ENCODE measurements around the gene DROSHA. TPM values are rescaled to one million over a fixed set of nuclear protein-coding genes. Genes with fewer than 3 reads are reported as not detected.
"Not testable (repeated sequence)": the region's sequence is repeated elsewhere in the genome, so short reads cannot be mapped to it uniquely, and the experiment has no call there.

Gene DROSHA
- polyA plus RNA-seq, 3 donors, result 82.7 to 96.2 (median 96.0) TPM

DNA sequence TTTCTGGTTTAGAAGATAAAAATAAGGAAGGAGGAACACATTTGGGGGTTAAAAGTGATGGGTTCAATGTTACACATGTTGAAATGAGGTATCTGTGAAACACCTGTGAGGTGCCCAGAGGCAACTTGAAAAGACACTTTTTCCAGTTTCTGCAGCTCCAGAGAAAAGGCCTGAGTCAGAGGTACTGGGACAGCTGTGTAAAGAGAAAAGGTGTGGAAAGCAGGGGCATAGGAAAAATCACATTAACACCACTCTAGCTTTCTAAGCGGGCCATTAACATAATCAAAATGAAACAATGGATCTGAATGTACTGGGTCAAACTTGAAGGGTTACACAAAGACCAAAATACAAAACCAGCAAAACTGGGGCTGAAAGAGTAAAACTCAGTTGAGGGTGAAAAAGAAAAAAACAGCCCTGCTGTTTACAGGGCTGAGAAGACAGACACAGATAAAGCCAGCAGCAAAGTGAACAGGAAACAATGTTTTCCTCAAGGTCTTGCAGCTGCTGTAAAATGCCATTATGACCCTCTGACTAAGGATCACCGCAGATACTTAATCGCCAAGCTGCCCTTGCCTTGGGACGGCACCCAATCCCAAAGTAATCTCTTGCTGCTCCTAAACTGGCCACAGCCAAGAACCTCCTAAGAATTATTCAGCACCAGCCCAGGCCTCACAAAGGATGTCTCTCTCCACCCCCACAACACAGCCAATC, 104.7 kb downstream of the DROSHA start:
- no peak for DNase-seq (ENCODE audit: low read depth in 3 of 3, low spot score in 2 of 3)

GRCh38 chr5:31421806-31422586, 109.9 kb downstream of the DROSHA start:
- DNase-seq (ENCODE audit: low read depth in 3 of 3, low spot score in 2 of 3), result no peak

GRCh38 chr5:31417512-31417911, 114.4 kb downstream of the DROSHA start:
- no peak for DNase-seq (ENCODE audit: low read depth in 3 of 3, low spot score in 2 of 3)

DNA sequence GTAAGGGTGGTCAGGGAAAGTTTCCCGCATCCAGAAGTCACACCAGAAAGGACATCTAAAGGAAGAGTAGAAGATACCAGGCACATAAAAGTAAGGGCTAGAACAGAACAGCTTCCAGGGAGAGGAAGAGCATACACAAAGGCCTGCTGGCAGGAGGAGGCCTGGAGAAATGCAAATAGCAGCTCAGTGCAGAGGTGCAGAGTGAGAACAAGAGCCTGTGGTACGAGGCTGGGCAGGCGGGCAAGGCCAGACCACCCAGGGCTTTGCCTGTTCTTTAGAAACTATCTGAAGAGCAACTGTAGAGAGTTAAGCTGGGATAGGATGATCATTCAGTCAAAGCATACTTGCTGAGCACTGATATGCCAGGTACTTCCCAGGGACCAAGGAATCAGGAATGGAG, 115.3 kb downstream of the DROSHA start:
- no peak for DNase-seq (ENCODE audit: low read depth in 3 of 3, low spot score in 2 of 3)

DNA sequence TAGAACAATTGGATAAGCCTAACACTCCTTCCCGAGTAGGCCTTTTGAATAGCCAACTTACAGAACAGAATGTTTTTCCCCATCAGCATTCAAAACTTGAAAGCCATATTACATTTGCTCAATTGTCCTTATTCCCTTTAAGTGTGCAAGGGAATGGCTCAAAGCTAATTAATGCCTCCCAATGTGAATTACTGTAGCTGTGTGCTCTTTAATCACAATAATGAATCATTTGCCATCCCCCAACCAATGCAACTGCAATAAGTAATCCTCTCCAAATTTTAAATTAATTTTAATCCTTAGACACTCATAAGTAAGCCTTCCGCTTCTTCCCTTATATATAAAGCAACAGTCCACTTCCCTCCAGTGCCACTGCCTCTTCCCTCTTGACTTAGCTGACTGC, 115.9 kb downstream of the DROSHA start:
- DNase-seq (ENCODE audit: low read depth in 3 of 3, low spot score in 2 of 3), result no peak

GRCh38 chr5:31415009-31415923, 116.6 kb downstream of the DROSHA start:
- DNase-seq (ENCODE audit: low read depth in 3 of 3, low spot score in 2 of 3), result no peak

GRCh38 chr5:31413030-31413812, 118.7 kb downstream of the DROSHA start:
- DNase-seq (ENCODE audit: low read depth in 3 of 3, low spot score in 2 of 3), result no peak

- DNase-seq (ENCODE audit: low read depth in 3 of 3, low spot score in 2 of 3), result peak in 2 of 3 donors; percentile 20 to 38
These were observed 119.6 kb downstream of the DROSHA start for GRCh38 chr5:31412324-31412723.

DNA sequence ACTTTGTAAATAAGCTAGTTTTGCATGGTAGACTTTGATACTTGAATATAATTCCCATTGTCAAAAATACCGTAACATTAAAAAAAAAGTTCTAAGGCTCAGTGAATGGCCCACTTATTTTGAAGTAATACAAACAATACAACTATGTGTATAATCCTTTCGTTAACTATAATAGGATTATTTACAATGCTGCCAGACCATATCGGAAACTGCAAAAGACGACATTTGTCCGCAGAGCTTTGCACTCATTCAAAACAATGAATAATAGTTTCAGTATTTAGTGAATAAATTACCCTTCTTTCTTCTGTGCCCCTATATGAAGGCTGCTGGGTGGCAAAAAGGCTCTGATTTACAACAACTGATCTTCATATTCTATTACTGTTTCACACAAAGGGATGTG, 121.8 kb downstream of the DROSHA start:
- no peak for DNase-seq (ENCODE audit: low read depth in 3 of 3, low spot score in 2 of 3)

DNA sequence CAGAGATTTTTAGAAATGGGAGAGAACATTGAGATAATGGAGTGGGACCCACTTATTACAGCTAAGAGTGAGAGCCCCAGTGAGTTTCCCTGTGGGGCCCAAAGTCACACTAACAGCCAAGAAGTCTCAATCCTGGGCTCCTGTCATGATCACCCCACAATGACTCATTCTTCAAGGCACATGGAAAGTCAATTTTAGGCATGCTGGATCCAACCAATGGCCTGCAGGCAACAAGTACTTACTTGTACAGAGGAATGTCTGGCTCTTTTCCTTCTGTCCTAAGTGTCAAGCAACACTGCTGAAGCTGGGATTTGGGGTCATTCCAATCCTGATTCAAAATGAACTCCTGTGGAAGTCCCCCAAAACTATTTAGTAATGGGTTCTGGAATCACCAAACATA, 123.1 kb downstream of the DROSHA start:
- DNase-seq (ENCODE audit: low read depth in 3 of 3, low spot score in 2 of 3), result no peak

- DNase-seq (ENCODE audit: low read depth in 3 of 3, low spot score in 2 of 3), result peak in 1 of 3 donors; percentile 18
These were observed 123.8 kb downstream of the DROSHA start for GRCh38 chr5:31407921-31408693.

GRCh38 chr5:31404325-31404724, 127.6 kb downstream of the DROSHA start:
- no peak for DNase-seq (ENCODE audit: low read depth in 3 of 3, low spot score in 2 of 3)

DNA sequence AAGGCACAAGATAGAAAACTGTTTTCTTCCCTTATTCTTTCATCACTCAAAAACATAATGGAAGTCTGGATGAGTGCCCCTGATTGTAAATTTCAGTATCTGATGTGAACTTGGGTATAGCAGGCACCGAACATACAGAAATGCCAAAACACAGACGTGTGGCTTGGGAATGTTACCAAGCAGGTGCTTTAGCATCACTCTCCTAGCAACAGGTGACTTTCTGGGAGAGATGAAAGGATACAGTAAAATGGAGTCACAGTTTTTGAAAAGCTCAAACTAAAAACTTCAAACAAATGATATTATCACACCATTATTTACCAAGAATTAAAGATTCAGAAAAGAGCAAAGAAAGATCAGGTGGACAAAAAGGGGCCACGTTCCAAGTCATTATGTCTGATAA, 130.2 kb downstream of the DROSHA start:
- no peak for DNase-seq (ENCODE audit: low read depth in 3 of 3, low spot score in 2 of 3)

DNA sequence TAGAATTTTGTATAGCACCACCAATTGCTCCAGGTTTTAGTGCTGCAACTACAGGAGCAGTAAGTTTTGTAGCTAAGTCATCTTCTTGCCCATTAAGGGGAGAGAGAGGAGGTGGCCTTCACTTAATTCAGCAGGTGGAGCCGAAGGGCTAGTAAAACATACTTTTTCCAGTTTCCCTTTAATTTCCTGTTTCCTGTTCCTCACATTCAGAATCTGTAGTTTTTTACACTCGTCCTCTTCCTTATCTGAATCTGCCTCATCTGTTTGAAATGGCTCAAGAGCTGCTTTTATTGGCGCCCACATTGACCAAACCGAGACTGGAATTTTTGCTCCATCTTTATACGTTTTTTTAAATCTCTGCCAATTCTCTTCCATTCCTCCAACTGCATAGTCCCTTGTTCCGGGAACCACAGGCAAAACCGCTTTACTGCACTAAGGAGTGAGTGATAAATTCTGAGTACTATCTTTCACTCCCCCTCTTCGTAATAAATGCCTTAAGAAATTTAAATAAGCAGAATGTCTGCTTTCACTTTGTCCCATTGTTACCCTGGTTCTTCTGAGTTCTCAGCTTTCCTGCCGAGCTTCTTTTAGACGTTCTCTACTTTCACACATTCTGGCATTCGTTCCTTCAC, 133.9 kb downstream of the DROSHA start:
- no peak for DNase-seq (ENCODE audit: low read depth in 3 of 3, low spot score in 2 of 3)

DNA sequence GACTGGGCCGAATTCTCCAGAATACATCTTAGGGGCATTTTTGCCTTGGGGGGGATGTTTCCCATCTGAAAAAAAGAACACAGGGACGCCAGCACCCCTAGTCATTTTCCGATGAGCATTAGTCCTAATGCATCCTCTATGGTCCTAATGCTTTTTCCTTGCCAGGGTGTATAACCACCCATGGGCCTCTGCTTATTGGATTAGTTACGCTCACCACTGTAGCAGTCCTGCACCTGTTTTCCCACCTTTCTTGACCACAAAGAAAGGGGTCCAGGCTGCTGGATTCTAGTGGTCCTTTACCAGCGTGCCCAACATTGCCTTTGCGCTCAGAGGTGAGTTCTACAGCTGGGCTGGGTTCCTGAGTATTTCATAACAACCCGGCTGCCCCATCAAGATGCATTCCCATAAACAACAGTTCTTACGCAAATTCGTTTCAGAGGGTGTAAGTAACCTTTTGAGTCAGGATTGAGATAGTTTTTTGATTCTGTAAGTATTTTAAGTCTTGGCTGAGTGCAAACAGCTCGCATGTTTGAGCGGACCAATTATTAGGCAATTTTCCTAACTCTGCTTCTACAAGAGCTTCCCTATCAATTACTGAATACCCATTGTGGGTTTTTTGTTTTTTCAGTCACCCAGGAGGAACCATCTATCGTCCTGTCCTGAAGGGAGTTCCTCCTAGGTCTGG, 135.1 kb downstream of the DROSHA start:
- DNase-seq (ENCODE audit: low read depth in 3 of 3, low spot score in 2 of 3), result no peak

DNA sequence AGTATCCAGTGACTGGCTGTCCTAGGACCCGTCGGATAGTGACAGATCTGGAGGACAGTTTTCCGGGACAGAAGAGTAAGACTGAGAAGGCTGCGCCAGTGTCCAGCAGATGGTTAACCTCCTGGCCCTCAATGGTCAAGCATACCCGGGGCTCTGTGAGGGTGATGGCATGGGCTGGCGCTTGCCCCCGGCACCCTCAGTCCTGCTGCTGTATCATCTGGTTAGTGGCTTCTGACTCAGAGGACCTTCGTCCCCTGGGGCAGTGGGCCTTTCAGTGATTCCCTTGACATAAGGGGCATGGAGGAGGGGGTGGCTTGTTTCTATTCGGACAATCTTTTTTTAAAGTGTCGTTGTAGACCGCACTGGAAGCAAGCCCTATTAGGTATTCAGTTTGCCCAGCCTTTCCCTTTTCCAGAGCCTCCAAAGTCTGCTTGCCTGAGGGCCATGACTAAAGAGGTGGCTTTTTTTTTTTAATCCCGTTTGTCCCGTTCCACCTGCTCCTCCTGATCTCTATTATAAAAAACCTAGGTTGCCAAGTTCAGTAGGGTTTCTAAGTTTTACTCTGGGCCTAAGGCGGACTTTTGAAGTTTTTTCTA, 136.3 kb downstream of the DROSHA start:
- not testable (repeated sequence) for DNase-seq (ENCODE audit: low read depth in 3 of 3, low spot score in 2 of 3)

GRCh38 chr5:31393126-31393525, 138.8 kb downstream of the DROSHA start:
- no peak for DNase-seq (ENCODE audit: low read depth in 3 of 3, low spot score in 2 of 3)

GRCh38 chr5:31392061-31392460, 139.8 kb downstream of the DROSHA start:
- no peak for DNase-seq (ENCODE audit: low read depth in 3 of 3, low spot score in 2 of 3)
